ENCODE measurements around the gene CHDH. TPM values are rescaled to one million over a fixed set of nuclear protein-coding genes. Genes with fewer than 3 reads are reported as not detected.

The CHDH gene
- total and polyA plus RNA-seq, 4 donors: 3.2 to 10.2 (median 6.7) TPM

DNA sequence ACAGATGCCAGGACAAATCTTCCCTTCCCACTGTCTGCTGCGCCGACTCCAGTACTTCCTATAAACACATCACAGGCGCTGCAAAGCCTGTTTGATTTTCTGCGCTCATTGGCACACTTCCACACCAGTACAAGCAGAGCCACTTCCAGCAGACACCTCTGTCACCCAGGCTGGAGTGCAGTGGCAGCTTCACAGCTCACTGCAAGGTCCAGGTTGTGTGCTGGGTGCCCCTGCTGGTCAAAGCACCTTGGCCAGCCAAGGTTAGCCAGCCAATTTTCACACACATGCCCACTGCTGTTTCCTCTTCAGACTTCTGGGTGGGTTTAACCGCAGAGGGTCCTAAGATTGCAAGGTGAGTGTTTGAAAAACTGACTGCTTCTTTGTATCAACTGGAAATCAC lies 4.9 kb downstream of the CHDH start:
- no peak overlapping the region for H3K27ac ChIP-seq (ENCODE audit: low read depth, low read length)
- 90% methylated on average over 4 of the region's 5 CpGs for WGBS (ENCODE audit: insufficient coverage)
- no peak overlapping the region for H3K4me3 ChIP-seq (ENCODE audit: low read depth, low read length)
- DNase-seq (ENCODE audit: low read depth in 4 of 6, low spot score in 6 of 6): no peak
- peaks cover 3% of the 10 kb centered on the region for H3K27me3 ChIP-seq (ENCODE audit: control insufficient read depth, insufficient read depth, low read length)
- no peaks in the 10 kb centered on the region for H3K9me3 ChIP-seq (ENCODE audit: control insufficient read depth, insufficient read depth, low read length)
- peaks cover 41% of the 10 kb centered on the region for H3K4me1 ChIP-seq (ENCODE audit: control insufficient read depth, insufficient read depth, low read length)
- H3K36me3 ChIP-seq (ENCODE audit: control insufficient read depth, insufficient read depth, low read length): peaks cover 17% of the 10 kb centered on the region

DNA sequence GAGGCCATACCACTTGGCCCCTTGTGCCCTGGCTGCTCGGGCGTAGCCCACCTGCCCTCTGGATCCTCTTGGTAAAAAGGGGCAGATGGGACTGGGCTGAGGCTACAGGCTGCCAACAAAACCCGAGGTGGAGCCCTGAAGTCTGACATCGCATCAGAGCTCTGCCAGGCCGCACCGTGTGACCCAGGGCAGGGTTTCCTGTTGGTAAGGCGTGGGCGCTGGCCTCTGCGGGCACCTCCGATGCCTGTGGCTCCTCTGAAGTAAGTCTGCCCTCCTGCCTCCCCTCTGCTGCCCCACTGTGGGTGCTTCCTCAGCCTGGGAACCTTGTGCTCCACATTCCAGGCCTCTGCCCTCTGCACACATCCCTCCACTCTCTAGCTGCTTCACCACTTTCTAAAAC lies 8.9 kb downstream of the CHDH start:
- Histone ChIP-seq H3K27me3 (ENCODE audit: control insufficient read depth, insufficient read depth, low read length) (no peaks in the 10 kb centered on the region), H3K36me3 (ENCODE audit: control insufficient read depth, insufficient read depth, low read length) (peaks cover 30% of the 10 kb centered on the region), H3K27ac (ENCODE audit: low read depth, low read length) (no peak overlapping the region), H3K4me3 (ENCODE audit: low read depth, low read length) (no peak overlapping the region), H3K9me3 (ENCODE audit: control insufficient read depth, insufficient read depth, low read length) (no peaks in the 10 kb centered on the region), H3K4me1 (ENCODE audit: control insufficient read depth, insufficient read depth, low read length) (peaks cover 12% of the 10 kb centered on the region)
- DNase-seq (ENCODE audit: low read depth in 4 of 6, low spot score in 6 of 6): no peak
- WGBS (ENCODE audit: insufficient coverage): 90% methylated on average over 10 of the region's 10 CpGs

DNA sequence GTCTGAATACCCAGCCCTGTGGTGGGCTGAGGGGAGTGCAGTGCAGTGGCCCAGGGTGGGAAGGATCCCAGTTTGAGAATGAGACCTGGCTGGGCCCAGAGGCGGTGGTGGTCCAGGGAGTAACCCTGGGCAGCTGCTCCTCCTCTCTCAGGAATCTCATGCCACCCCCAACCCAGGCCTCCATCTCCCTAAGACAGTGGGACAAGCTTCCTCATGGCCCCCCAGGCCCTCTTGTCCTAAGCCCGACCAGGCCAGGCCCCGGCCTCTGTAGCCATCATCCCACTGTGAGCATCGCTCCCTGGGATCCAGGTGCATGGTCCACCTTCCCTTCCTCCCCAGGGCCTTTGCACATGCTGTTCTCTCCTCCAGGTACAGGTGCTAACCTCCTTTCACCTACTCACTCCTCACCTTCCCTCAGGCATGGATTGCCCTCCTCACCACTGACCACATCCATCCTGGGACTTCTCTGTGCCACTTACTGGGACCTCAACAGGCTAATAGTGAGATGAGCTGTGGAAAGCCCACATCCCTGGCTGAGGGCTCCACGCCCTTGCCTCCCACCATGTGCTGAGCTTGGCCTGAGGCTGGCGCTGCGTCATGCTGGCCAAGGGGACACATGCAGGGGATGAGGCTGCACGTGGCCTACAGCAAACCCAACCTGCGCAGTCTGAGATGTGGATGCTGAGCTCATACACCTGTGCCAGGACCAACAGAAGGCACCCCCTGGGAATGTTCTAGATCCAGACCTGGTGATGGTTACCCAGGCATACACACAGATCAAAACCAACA lies 9.9 kb downstream of the CHDH start:
- no peak for DNase-seq (ENCODE audit: low read depth in 4 of 6, low spot score in 6 of 6)
- H3K4me1 ChIP-seq (ENCODE audit: control insufficient read depth, insufficient read depth, low read length): peaks cover 8% of the 10 kb centered on the region

GRCh38 chr3:53835257-53835656 lies 11.0 kb downstream of the CHDH start:
- 80% methylated on average over 1 of the region's 1 CpG for WGBS (ENCODE audit: insufficient coverage)
- Histone ChIP-seq H3K36me3 (ENCODE audit: control insufficient read depth, insufficient read depth, low read length) (peaks cover 33% of the 10 kb centered on the region), H3K4me3 (ENCODE audit: low read depth, low read length) (no peak overlapping the region), H3K9me3 (ENCODE audit: control insufficient read depth, insufficient read depth, low read length) (no peaks in the 10 kb centered on the region), H3K27me3 (ENCODE audit: control insufficient read depth, insufficient read depth, low read length) (no peaks in the 10 kb centered on the region), H3K4me1 (ENCODE audit: control insufficient read depth, insufficient read depth, low read length) (peaks cover 6% of the 10 kb centered on the region), H3K27ac (ENCODE audit: low read depth, low read length) (no peak overlapping the region)
- no peak for DNase-seq (ENCODE audit: low read depth in 4 of 6, low spot score in 6 of 6)

More for the DNA sequence above, 9.9 kb downstream of the CHDH start:
- Histone ChIP-seq H3K36me3 (ENCODE audit: control insufficient read depth, insufficient read depth, low read length) (peaks cover 30% of the 10 kb centered on the region), H3K27ac (ENCODE audit: low read depth, low read length) (no peak overlapping the region), H3K4me3 (ENCODE audit: low read depth, low read length) (no peak overlapping the region), H3K9me3 (ENCODE audit: control insufficient read depth, insufficient read depth, low read length) (no peaks in the 10 kb centered on the region), H3K27me3 (ENCODE audit: control insufficient read depth, insufficient read depth, low read length) (no peaks in the 10 kb centered on the region)
- WGBS (ENCODE audit: insufficient coverage): 96% methylated on average over 8 of the region's 9 CpGs

- peaks cover 33% of the 10 kb centered on the region for H3K36me3 ChIP-seq (ENCODE audit: control insufficient read depth, insufficient read depth, low read length)
- H3K27ac ChIP-seq (ENCODE audit: low read depth, low read length): no peak overlapping the region
- DNase-seq (ENCODE audit: low read depth in 4 of 6, low spot score in 6 of 6): no peak
- H3K27me3 ChIP-seq (ENCODE audit: control insufficient read depth, insufficient read depth, low read length): no peaks in the 10 kb centered on the region
- no peaks in the 10 kb centered on the region for H3K9me3 ChIP-seq (ENCODE audit: control insufficient read depth, insufficient read depth, low read length)
- 96% methylated on average over 5 of the region's 6 CpGs for WGBS (ENCODE audit: insufficient coverage)
- H3K4me1 ChIP-seq (ENCODE audit: control insufficient read depth, insufficient read depth, low read length): peaks cover 6% of the 10 kb centered on the region
- H3K4me3 ChIP-seq (ENCODE audit: low read depth, low read length): no peak overlapping the region
Measured at GRCh38 chr3:53834429-53835095, 11.7 kb downstream of the CHDH start.

DNA sequence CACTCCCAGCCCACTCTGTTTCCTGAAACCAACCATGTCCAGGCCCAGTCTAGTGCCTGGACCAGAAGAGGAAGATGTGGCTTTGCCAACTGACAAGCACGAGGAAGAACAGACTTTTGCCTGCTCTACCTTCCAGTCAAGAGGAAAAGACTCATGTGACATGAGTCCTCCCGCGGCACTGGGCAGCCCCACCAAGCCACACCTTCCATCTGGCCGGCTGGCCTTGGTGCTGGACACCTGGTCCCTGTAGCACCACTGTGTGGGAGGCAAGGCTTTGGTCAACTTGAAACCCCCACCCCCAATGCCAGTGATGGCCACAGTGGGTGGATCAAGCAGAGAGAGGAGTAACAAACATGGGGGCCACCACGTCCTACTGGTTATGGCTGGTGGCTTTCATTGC lies 12.5 kb downstream of the CHDH start:
- H3K9me3 ChIP-seq (ENCODE audit: control insufficient read depth, insufficient read depth, low read length): no peaks in the 10 kb centered on the region
- 100% methylated on average over 1 of the region's 5 CpGs for WGBS (ENCODE audit: insufficient coverage)
- no peaks in the 10 kb centered on the region for H3K27me3 ChIP-seq (ENCODE audit: control insufficient read depth, insufficient read depth, low read length)
- peaks cover 6% of the 10 kb centered on the region for H3K4me1 ChIP-seq (ENCODE audit: control insufficient read depth, insufficient read depth, low read length)
- DNase-seq (ENCODE audit: low read depth in 4 of 6, low spot score in 6 of 6): no peak
- H3K27ac ChIP-seq (ENCODE audit: low read depth, low read length): no peak overlapping the region
- H3K4me3 ChIP-seq (ENCODE audit: low read depth, low read length): no peak overlapping the region
- peaks cover 33% of the 10 kb centered on the region for H3K36me3 ChIP-seq (ENCODE audit: control insufficient read depth, insufficient read depth, low read length)

DNA sequence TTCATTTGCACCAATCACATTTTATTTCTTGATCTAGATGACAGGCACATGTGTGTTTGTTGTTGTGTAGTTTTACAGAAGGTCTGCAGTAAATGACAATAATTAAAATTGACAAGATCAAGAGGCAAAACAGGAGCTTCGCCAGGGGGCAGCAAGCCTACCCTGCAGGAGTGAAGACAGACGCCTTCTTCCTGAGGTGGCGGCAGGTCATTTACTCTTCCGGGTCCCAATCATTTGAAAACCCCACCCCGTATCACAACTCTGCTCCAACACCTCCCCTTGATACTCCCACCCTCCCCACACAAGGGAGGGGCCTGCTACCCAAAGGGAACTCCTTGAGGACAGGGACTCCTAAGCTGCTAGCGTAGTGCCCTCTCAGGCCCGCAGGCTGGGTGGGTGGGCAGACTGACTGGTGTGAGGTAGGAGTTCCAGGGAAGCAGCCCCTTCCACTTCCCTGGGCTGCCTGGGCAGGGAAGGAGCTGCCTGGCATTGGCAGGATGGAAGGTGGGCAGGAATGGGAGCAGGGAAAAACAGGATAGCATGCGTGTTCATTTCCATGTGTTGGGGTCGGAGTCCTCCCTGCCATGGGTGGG lies 13.1 kb downstream of the CHDH start:
- Histone ChIP-seq H3K9me3 (ENCODE audit: control insufficient read depth, insufficient read depth, low read length) (no peaks in the 10 kb centered on the region), H3K4me1 (ENCODE audit: control insufficient read depth, insufficient read depth, low read length) (peaks cover 6% of the 10 kb centered on the region), H3K36me3 (ENCODE audit: control insufficient read depth, insufficient read depth, low read length) (peaks cover 29% of the 10 kb centered on the region), H3K4me3 (ENCODE audit: low read depth, low read length) (no peak overlapping the region), H3K27me3 (ENCODE audit: control insufficient read depth, insufficient read depth, low read length) (no peaks in the 10 kb centered on the region), H3K27ac (ENCODE audit: low read depth, low read length) (no peak overlapping the region)
- DNase-seq (ENCODE audit: low read depth in 4 of 6, low spot score in 6 of 6): no peak
- 86% methylated on average over 8 of the region's 9 CpGs for WGBS (ENCODE audit: insufficient coverage)

- H3K4me3 ChIP-seq (ENCODE audit: low read depth, low read length): no peak overlapping the region
- WGBS (ENCODE audit: insufficient coverage): 87% methylated on average over 6 of the region's 6 CpGs
- no peak overlapping the region for H3K27ac ChIP-seq (ENCODE audit: low read depth, low read length)
- H3K4me1 ChIP-seq (ENCODE audit: control insufficient read depth, insufficient read depth, low read length): peaks cover 6% of the 10 kb centered on the region
- H3K9me3 ChIP-seq (ENCODE audit: control insufficient read depth, insufficient read depth, low read length): no peaks in the 10 kb centered on the region
- no peak for DNase-seq (ENCODE audit: low read depth in 4 of 6, low spot score in 6 of 6)
- H3K27me3 ChIP-seq (ENCODE audit: control insufficient read depth, insufficient read depth, low read length): no peaks in the 10 kb centered on the region
- H3K36me3 ChIP-seq (ENCODE audit: control insufficient read depth, insufficient read depth, low read length): peaks cover 12% of the 10 kb centered on the region
Measured at GRCh38 chr3:53830944-53831343, 15.3 kb downstream of the CHDH start.

GRCh38 chr3:53829605-53830004 lies 16.6 kb downstream of the CHDH start:
- Histone ChIP-seq H3K4me1 (ENCODE audit: control insufficient read depth, insufficient read depth, low read length) (peaks cover 6% of the 10 kb centered on the region), H3K9me3 (ENCODE audit: control insufficient read depth, insufficient read depth, low read length) (no peaks in the 10 kb centered on the region), H3K36me3 (ENCODE audit: control insufficient read depth, insufficient read depth, low read length) (peaks cover 10% of the 10 kb centered on the region), H3K27ac (ENCODE audit: low read depth, low read length) (no peak overlapping the region), H3K27me3 (ENCODE audit: control insufficient read depth, insufficient read depth, low read length) (no peaks in the 10 kb centered on the region), H3K4me3 (ENCODE audit: low read depth, low read length) (no peak overlapping the region)
- 75% methylated on average over 2 of the region's 2 CpGs for WGBS (ENCODE audit: insufficient coverage)
- DNase-seq (ENCODE audit: low read depth in 4 of 6, low spot score in 6 of 6): no peak
